H9 (cell line): Measurements from ENCODE around the gene DCTN5. TPM values are rescaled to one million over a fixed set of nuclear protein-coding genes. Genes with fewer than 3 reads are reported as not detected.

Experiments used
- DNase-seq: peaks from one replicate; pipeline ENCODE4 v3.0.0-alpha.2; 2017
- H2AFZ ChIP-seq: one replicate; pipeline ENCODE4 v1.6.1; 2013; ENCODE audit warnings: mild to moderate bottlenecking, low read length, control low read depth, moderate library complexity
- H2AK5ac ChIP-seq: 2 replicates; pipeline ENCODE4 v1.6.1; 2013; ENCODE audit warnings: low read length, control low read depth, mixed read lengths; ENCODE audit not compliant: insufficient read length
- H2BK120ac ChIP-seq: one replicate; pipeline ENCODE4 v1.6.1; 2013; ENCODE audit warnings: low read depth, mild to moderate bottlenecking, low read length, control low read depth, inconsistent platforms; ENCODE audit not compliant: poor library complexity, severe bottlenecking
- H2BK12ac ChIP-seq: 2 replicates; pipeline ENCODE4 v1.6.1; 2013; ENCODE audit warnings: low read length, control low read depth, mixed read lengths, low read depth; ENCODE audit not compliant: insufficient read length
- H2BK15ac ChIP-seq: 2 replicates; pipeline ENCODE4 v1.6.1; 2013; ENCODE audit warnings: low read depth, low read length, control low read depth
- H2BK20ac ChIP-seq: one replicate; pipeline ENCODE4 v1.6.1; 2013; ENCODE audit warnings: low read depth, mild to moderate bottlenecking, low read length, control low read depth, inconsistent platforms; ENCODE audit not compliant: poor library complexity, severe bottlenecking
- H2BK5ac ChIP-seq: 2 replicates; pipeline ENCODE4 v1.6.1; 2013; ENCODE audit warnings: low read length, control low read depth, mixed read lengths; ENCODE audit not compliant: insufficient read length
- H3K14ac ChIP-seq: 2 replicates; pipeline ENCODE4 v1.6.1; 2013; ENCODE audit warnings: low read length, control low read depth; ENCODE audit not compliant: insufficient read depth
- H3K18ac ChIP-seq: 2 replicates; pipeline ENCODE4 v1.6.1; 2013; ENCODE audit warnings: low read depth, mild to moderate bottlenecking, mixed read lengths, low read length, control low read depth; ENCODE audit not compliant: insufficient read length
- H3K23ac ChIP-seq: 2 replicates; pipeline ENCODE4 v1.6.1; 2013; ENCODE audit warnings: low read length, control low read depth, mixed read lengths, low read depth; ENCODE audit not compliant: insufficient read length
- H3K23me2 ChIP-seq: 2 replicates; pipeline ENCODE4 v1.6.1; 2013; ENCODE audit warnings: low read depth, mild to moderate bottlenecking, mixed read lengths, low read length, control low read depth; ENCODE audit not compliant: insufficient read length, poor library complexity, severe bottlenecking
- H3K27ac ChIP-seq: 2 replicates; pipeline ENCODE4 v1.5.1; 2013; ENCODE audit warnings: low read length, control low read depth, mixed read lengths, low read depth; ENCODE audit not compliant: insufficient read length
- H3K27me3 ChIP-seq: 2 replicates; pipeline ENCODE4 v1.6.1; 2013; ENCODE audit warnings: low read length, control low read depth, inconsistent platforms; ENCODE audit not compliant: insufficient read depth
- H3K4ac ChIP-seq: 2 replicates; pipeline ENCODE4 v1.6.1; 2013; ENCODE audit warnings: low read depth, mild to moderate bottlenecking, control low read depth, inconsistent platforms, low read length, moderate library complexity
- H3K4me1 ChIP-seq: 2 replicates; pipeline ENCODE4 v1.6.1; 2013; ENCODE audit warnings: low read length, control low read depth, inconsistent platforms; ENCODE audit not compliant: insufficient read depth
- H3K4me2 ChIP-seq: 2 replicates; pipeline ENCODE4 v1.6.1; 2013; ENCODE audit warnings: low read length, control low read depth, mixed read lengths; ENCODE audit not compliant: insufficient read length, insufficient read depth
- H3K56ac ChIP-seq: 2 replicates; pipeline ENCODE4 v1.6.1; 2013; ENCODE audit warnings: low read depth, mild to moderate bottlenecking, mixed read lengths, low read length, control low read depth; ENCODE audit not compliant: insufficient read length
- H3K79me1 ChIP-seq: 2 replicates; pipeline ENCODE4 v1.6.1; 2013; ENCODE audit warnings: low read depth, mild to moderate bottlenecking, moderate library complexity, low read length, control low read depth, inconsistent platforms; ENCODE audit not compliant: insufficient read depth, poor library complexity, severe bottlenecking
- H3K79me2 ChIP-seq: 2 replicates; pipeline ENCODE4 v1.6.1; 2013; ENCODE audit warnings: low read length, control low read depth, inconsistent platforms; ENCODE audit not compliant: insufficient read depth
- H3K9ac ChIP-seq: 2 replicates; pipeline ENCODE4 v1.6.1; 2013; ENCODE audit warnings: low read length, control low read depth, mixed read lengths; ENCODE audit not compliant: insufficient read length; ENCODE audit errors: extremely low read depth
- H3K9me3 ChIP-seq: one replicate; pipeline ENCODE4 v1.6.1; 2013; ENCODE audit warnings: low read depth, low read length, inconsistent platforms; ENCODE audit not compliant: control insufficient read depth
- H3T11ph ChIP-seq: one replicate; pipeline ENCODE4 v1.6.1; 2013; ENCODE audit warnings: mild to moderate bottlenecking, low read length, control low read depth, inconsistent platforms
- H4K20me1 ChIP-seq: one replicate; pipeline ENCODE4 v1.6.1; 2013; ENCODE audit not compliant: control insufficient read depth, insufficient read length, insufficient read depth
- H4K5ac ChIP-seq: 2 replicates; pipeline ENCODE4 v1.6.1; 2013; ENCODE audit warnings: low read depth, mild to moderate bottlenecking, mixed read lengths, low read length, control low read depth; ENCODE audit not compliant: insufficient read length
- H4K8ac ChIP-seq: replicated peaks from 2 replicates; pipeline ENCODE4 v1.6.1; 2013; ENCODE audit warnings: low read length, control low read depth, mixed read lengths, low read depth; ENCODE audit not compliant: insufficient read length
- H4K91ac ChIP-seq: 2 replicates; pipeline ENCODE4 v1.6.1; 2013; ENCODE audit warnings: low read depth, mild to moderate bottlenecking, moderate library complexity, mixed read lengths, low read length, control low read depth; ENCODE audit not compliant: insufficient read length
- H3K27ac Mint-ChIP-seq, 3 experiments: 2 replicates in 2 of 3; 3 replicates in 1 of 3; pipeline ENCODE4 v1.8.0; 2020 to 2021; ENCODE audit warnings: mixed read lengths in 3 of 3, mild to moderate bottlenecking in 1 of 3, moderate library complexity in 1 of 3
- H3K27me3 Mint-ChIP-seq: 2 replicates; pipeline ENCODE4 v1.8.0; 2021; ENCODE audit warnings: low read depth, mild to moderate bottlenecking, moderate library complexity, mixed read lengths
- H3K36me3 Mint-ChIP-seq, 3 experiments: 2 replicates in 2 of 3; 3 replicates in 1 of 3; pipeline ENCODE4 v1.8.0; 2020 to 2021; ENCODE audit warnings: low read depth in 3 of 3, mixed read lengths in 3 of 3; ENCODE audit not compliant: insufficient read depth in 1 of 3
- H3K4me1 Mint-ChIP-seq, 2 experiments: 2 replicates each; pipeline ENCODE4 v1.8.0; 2020; ENCODE audit warnings: mixed read lengths in 2 of 2
- H3K4me3 Mint-ChIP-seq, 2 experiments: 2 replicates in 1 of 2; 3 replicates in 1 of 2; pipeline ENCODE4 v1.8.0; 2020 to 2021; ENCODE audit warnings: mild to moderate bottlenecking in 2 of 2, mixed read lengths in 2 of 2, moderate library complexity in 1 of 2
- H3K9me3 Mint-ChIP-seq, 2 experiments: 2 replicates in 1 of 2; 3 replicates in 1 of 2; pipeline ENCODE4 v1.8.0; 2020; ENCODE audit warnings: mild to moderate bottlenecking in 2 of 2, mixed read lengths in 2 of 2, moderate library complexity in 1 of 2
- WGBS: extraction: QIAGEN DNeasy Blood & Tissue Kit; methylation state at CpG from one replicate; pipeline ENCODE4 v1.1.7; 2013; ENCODE audit warnings: missing lambda C conversion rate, low lambda C conversion rate, mixed read lengths; ENCODE audit not compliant: insufficient read length; ENCODE audit errors: extremely low coverage; 5-methylcytosine and 5-hydroxymethylcytosine counted together
- total RNA-seq: library from RNA; stranded (reverse); gene quantifications from 2 replicates; pipeline ENCODE4 v1.2.1, GENCODE V29; 2021
- TF ChIP-seq, protein P1 (sequence below): fragments of 200-600 bp; sonication (generic); conservative IDR thresholded peaks from 3 replicates; pipeline ENCODE4 v1.8.0; 2021; ENCODE audit warnings: antibody characterized with exemption, mild to moderate bottlenecking

Gene DCTN5
- total RNA-seq, 1 experiment from 2014 or later: 114 TPM

DNA sequence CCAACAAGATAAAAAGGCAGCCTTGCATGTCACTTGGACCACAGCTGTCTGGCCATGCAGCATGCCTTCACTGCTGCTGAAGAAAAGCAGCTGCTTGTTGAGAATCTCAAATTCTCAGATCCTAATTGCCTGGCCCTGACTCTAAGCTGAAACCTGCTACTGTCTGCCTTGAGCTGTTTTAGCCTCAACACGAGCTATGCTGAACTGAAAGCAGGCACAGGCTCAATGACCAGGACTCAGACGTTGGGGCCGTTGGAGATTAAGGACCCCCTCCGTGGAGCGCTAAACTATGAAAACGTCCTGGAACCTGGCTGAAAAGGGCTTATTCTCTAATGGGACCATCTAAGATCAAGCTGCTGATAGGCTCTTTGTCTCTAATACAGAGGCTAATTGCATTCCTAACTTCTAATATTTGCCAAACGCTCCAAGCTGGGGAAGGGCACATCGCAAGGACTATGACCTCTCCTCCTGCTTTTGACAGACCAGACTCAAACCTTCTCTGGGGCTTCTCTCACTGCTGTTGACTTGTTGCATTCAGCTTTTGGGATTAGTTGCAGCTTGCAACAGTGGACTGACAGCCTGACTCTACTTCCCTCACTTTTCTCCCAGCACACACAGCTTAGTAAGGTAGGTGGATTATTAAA, 32.8 kb downstream of the DCTN5 start:
- Histone ChIP-seq H3K9me3 (no peaks in the 10 kb centered on the region), H3K18ac (no peak overlapping the region), H3K9ac (no peak overlapping the region), H2BK12ac (no peak overlapping the region), H3K23me2 (peaks cover 5% of the 10 kb centered on the region), H3T11ph (no peak overlapping the region), H3K14ac (no peak overlapping the region), H3K4me1 (no peaks in the 10 kb centered on the region), H2AFZ (no peak overlapping the region), H4K91ac (no peak overlapping the region), H3K56ac (no peak overlapping the region), H4K5ac (no peak overlapping the region), H3K27ac (no peak overlapping the region), H2AK5ac (no peak overlapping the region), H2BK20ac (no peak overlapping the region), H3K79me1 (no peaks in the 10 kb centered on the region), H3K4ac (no peak overlapping the region), H3K4me2 (no peak overlapping the region), H2BK120ac (no peak overlapping the region), H3K79me2 (peaks cover 2% of the 10 kb centered on the region; the same call in 1 of the 2 replicates), H4K20me1 (no peaks in the 10 kb centered on the region), H4K8ac (no peak overlapping the region), H2BK5ac (no peak overlapping the region), H3K27me3 (no peaks in the 10 kb centered on the region), H2BK15ac (no peak overlapping the region), H3K23ac (no peak overlapping the region)
- no peak for DNase-seq
- TF ChIP-seq, protein P1, sequence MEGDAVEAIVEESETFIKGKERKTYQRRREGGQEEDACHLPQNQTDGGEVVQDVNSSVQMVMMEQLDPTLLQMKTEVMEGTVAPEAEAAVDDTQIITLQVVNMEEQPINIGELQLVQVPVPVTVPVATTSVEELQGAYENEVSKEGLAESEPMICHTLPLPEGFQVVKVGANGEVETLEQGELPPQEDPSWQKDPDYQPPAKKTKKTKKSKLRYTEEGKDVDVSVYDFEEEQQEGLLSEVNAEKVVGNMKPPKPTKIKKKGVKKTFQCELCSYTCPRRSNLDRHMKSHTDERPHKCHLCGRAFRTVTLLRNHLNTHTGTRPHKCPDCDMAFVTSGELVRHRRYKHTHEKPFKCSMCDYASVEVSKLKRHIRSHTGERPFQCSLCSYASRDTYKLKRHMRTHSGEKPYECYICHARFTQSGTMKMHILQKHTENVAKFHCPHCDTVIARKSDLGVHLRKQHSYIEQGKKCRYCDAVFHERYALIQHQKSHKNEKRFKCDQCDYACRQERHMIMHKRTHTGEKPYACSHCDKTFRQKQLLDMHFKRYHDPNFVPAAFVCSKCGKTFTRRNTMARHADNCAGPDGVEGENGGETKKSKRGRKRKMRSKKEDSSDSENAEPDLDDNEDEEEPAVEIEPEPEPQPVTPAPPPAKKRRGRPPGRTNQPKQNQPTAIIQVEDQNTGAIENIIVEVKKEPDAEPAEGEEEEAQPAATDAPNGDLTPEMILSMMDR: no peak
- H3K36me3 Mint-ChIP-seq: peaks cover 0 to 41% (median 16%) of the 10 kb centered on the region in 3 experiments; a peak in 5 of 7 replicates
- H3K27me3 Mint-ChIP-seq: no peaks in the 10 kb centered on the region; the same call in 1 of the 2 replicates
- H3K9me3 Mint-ChIP-seq: no peaks in the 10 kb centered on the region
- peak overlapping the region in 2 of 3 experiments; percentile 10 to 85; a peak in 3 of 7 replicates for H3K27ac Mint-ChIP-seq
- H3K4me1 Mint-ChIP-seq: peaks cover 2 to 8% of the 10 kb centered on the region in 2 experiments; a peak in 3 of 4 replicates
- H3K4me3 Mint-ChIP-seq: no peak overlapping the region
- no CpG with 5 or more reads among the region's 8 CpGs for WGBS
